Endothelial cell of umbilical vein (primary cell): ENCODE measurements around the gene NENF. TPM values are rescaled to one million over a fixed set of nuclear protein-coding genes. Genes with fewer than 3 reads are reported as not detected.

Experiments
- BruUV-seq: library from RNA; stranded (reverse); fragments of 400-500 nt; replicated peaks from 2 replicates; lab custom pipeline; 2021; lab: Mats Ljungman, UMichigan
- CTCF ChIA-PET: fragments of 300-600, 350-600 bp; sonication (Branson Sonifier 250); formaldehyde crosslinking; loops from one replicate; lab custom pipeline; 2021; ENCODE audit warnings: antibody characterized with exemption, inconsistent platforms; lab: Charles Lee
- POLR2A ChIA-PET: fragments of 300-600, 350-600 bp; sonication (Branson Sonifier 250); formaldehyde crosslinking; loops from one replicate; lab custom pipeline; 2021; ENCODE audit warnings: antibody characterized with exemption, inconsistent platforms; lab: Charles Lee
- DNase-seq: peaks from one replicate; pipeline ENCODE4 v3.0.0-alpha.2; 2011; ENCODE audit warnings: low read depth, low spot score
- FAIRE-seq: peaks from 2 replicates; lab custom pipeline; 2011; peaks lifted over from hg19 to GRCh38; lab: Jason Lieb, UNC
- H2AFZ ChIP-seq: 2 replicates; pipeline ENCODE4 v1.6.0; 2012; ENCODE audit warnings: low read depth, low read length, control low read depth, inconsistent platforms
- H3K27ac ChIP-seq: 2 replicates; pipeline ENCODE4 v1.5.1; 2011; ENCODE audit warnings: low read depth, mild to moderate bottlenecking, control low read depth, low read length, moderate library complexity; ENCODE audit not compliant: insufficient read depth
- H3K27me3 ChIP-seq, 2 experiments: 2 replicates each; pipeline versions ENCODE4 v1.6.0 to v1.6.1; 2011; ENCODE audit warnings: low read length in 2 of 2, mixed read lengths in 1 of 2; ENCODE audit not compliant: control insufficient read depth in 2 of 2, insufficient read depth in 2 of 2
- H3K36me3 ChIP-seq, 2 experiments: 2 replicates in 1 of 2; 3 replicates in 1 of 2; pipeline ENCODE4 v1.5.1; 2011; ENCODE audit warnings: low read length in 2 of 2, mild to moderate bottlenecking in 1 of 2, moderate library complexity in 1 of 2; ENCODE audit not compliant: control insufficient read depth in 2 of 2, insufficient read depth in 2 of 2; ENCODE audit errors: extremely low read depth in 1 of 2
- H3K4me1 ChIP-seq: 3 replicates; pipeline ENCODE4 v1.5.1; 2011; ENCODE audit warnings: mild to moderate bottlenecking, low read length; ENCODE audit not compliant: control insufficient read depth, insufficient read depth; ENCODE audit errors: extremely low read depth
- H3K4me2 ChIP-seq: 2 replicates; pipeline ENCODE4 v1.6.1; 2011; ENCODE audit warnings: low read length, control low read depth, mixed read lengths; ENCODE audit not compliant: insufficient read depth
- H3K4me3 ChIP-seq, 3 experiments: fragments of 200-600 bp in 1 of 3; sonication (generic), shearing (Covaris generic) in 1 of 3; replicated peaks in 1 of 3; 2 replicates each; pipeline ENCODE4 v1.5.1; 2011 to 2016; ENCODE audit warnings: control low read depth in 3 of 3, low read length in 3 of 3, mild to moderate bottlenecking in 2 of 3, inconsistent platforms in 1 of 3, low read depth in 1 of 3, moderate library complexity in 1 of 3; ENCODE audit not compliant: insufficient read depth in 1 of 3
- H3K79me2 ChIP-seq: 2 replicates; pipeline ENCODE4 v1.6.0; 2012; ENCODE audit warnings: low read length, inconsistent platforms; ENCODE audit not compliant: control insufficient read depth, insufficient read depth
- H3K9ac ChIP-seq: replicated peaks from 2 replicates; pipeline ENCODE3; 2011; ENCODE audit warnings: low read length, control low read depth; ENCODE audit not compliant: insufficient read depth; ENCODE audit errors: extremely low read depth
- H3K9me1 ChIP-seq: replicated peaks from 3 replicates; pipeline ENCODE4 v1.6.0; 2011; ENCODE audit warnings: mild to moderate bottlenecking, low read length; ENCODE audit not compliant: control insufficient read depth, insufficient read depth; ENCODE audit errors: extremely low read depth
- H3K9me3 ChIP-seq: replicated peaks from 2 replicates; pipeline ENCODE4 v1.5.1; 2012; ENCODE audit warnings: low read length, inconsistent platforms; ENCODE audit not compliant: control insufficient read depth, insufficient read depth
- H4K20me1 ChIP-seq: replicated peaks from 2 replicates; pipeline ENCODE3; 2011; ENCODE audit warnings: mild to moderate bottlenecking, low read length; ENCODE audit not compliant: control insufficient read depth, insufficient read depth; ENCODE audit errors: extremely low read depth
- MAX ChIP-seq: IDR thresholded peaks from 2 replicates; pipeline ENCODE4 v1.6.1; 2011; ENCODE audit not compliant: insufficient read depth, insufficient read length
- MYC ChIP-seq: IDR thresholded peaks from one replicate; pipeline ENCODE4 v1.6.1; 2011; ENCODE audit warnings: mild to moderate bottlenecking, low read depth, low read length
- POLR2A ChIP-seq: IDR thresholded peaks from 2 replicates; pipeline ENCODE4 v1.6.1; 2012; ENCODE audit warnings: low read depth, mild to moderate bottlenecking, control low read depth, low read length
- dilution Hi-C: fragments of 300-500 bp; cut with MboI; formaldehyde crosslinking; loops from one replicate; pipeline ENCODE4 v1.15.0; 2019; ENCODE audit warnings: low sequenced_read_pairs; ENCODE audit not compliant: extremely low pct_ligation_motif_present
- intact Hi-C: fragments of 100-400 bp; cut with micrococcal nuclease; formaldehyde crosslinking; loops from one replicate; pipeline ENCODE4 v1.10.0; 2022
- polyA plus RNA-seq, 4 experiments: library from polyadenylated mRNA; depleted of rRNA in 3 of 4; stranded (reverse) in 3 of 4; unstranded in 1 of 4; fragments of >200 nt; gene quantifications; 2 replicates each; pipeline versions ENCODE4 v1.2.1 to v1.2.3, GENCODE V29; 2011 to 2012; ENCODE audit warnings: missing spikeins in 1 of 4
- total RNA-seq: library from RNA; stranded (reverse); gene quantifications from 2 replicates; pipeline ENCODE4 v1.2.3, GENCODE V29; 2021
- TF ChIP-seq, protein P1 (sequence below), 2 donors: IDR thresholded peaks; 1 replicate in 1 of 2; 2 replicates in 1 of 2; pipeline ENCODE4 v1.5.1; 2011; ENCODE audit warnings: low read length in 2 of 2, mild to moderate bottlenecking in 2 of 2, moderate library complexity in 2 of 2, control low read depth in 1 of 2, inconsistent platforms in 1 of 2, low read depth in 1 of 2; ENCODE audit not compliant: insufficient read depth in 1 of 2; ENCODE audit errors: extremely low read depth in 1 of 2

Gene NENF
- total and polyA plus RNA-seq, 2 donors (not counting 3 experiments of a cell fraction or from before 2014, with no cell fraction given): 19.8 to 23.0 TPM

- Histone ChIP-seq H3K9ac (no peak overlapping the region), H3K27me3 (no peaks in the 10 kb centered on the region), H3K27ac (no peak overlapping the region), H3K79me2 (no peaks in the 10 kb centered on the region), H3K4me2 (no peak overlapping the region), H3K36me3 (no peaks in the 10 kb centered on the region), H4K20me1 (no peaks in the 10 kb centered on the region), H3K9me1 (no peaks in the 10 kb centered on the region), H3K9me3 (no peaks in the 10 kb centered on the region), H3K4me3 (no peak overlapping the region), H2AFZ (no peak overlapping the region), H3K4me1 (no peaks in the 10 kb centered on the region)
- dilution Hi-C loops: no loop called here
- FAIRE-seq (no peak), DNase-seq (no peak)
- TF ChIP-seq MYC (no peak), POLR2A (no peak), MAX (no peak)
- TF ChIP-seq, protein P1, sequence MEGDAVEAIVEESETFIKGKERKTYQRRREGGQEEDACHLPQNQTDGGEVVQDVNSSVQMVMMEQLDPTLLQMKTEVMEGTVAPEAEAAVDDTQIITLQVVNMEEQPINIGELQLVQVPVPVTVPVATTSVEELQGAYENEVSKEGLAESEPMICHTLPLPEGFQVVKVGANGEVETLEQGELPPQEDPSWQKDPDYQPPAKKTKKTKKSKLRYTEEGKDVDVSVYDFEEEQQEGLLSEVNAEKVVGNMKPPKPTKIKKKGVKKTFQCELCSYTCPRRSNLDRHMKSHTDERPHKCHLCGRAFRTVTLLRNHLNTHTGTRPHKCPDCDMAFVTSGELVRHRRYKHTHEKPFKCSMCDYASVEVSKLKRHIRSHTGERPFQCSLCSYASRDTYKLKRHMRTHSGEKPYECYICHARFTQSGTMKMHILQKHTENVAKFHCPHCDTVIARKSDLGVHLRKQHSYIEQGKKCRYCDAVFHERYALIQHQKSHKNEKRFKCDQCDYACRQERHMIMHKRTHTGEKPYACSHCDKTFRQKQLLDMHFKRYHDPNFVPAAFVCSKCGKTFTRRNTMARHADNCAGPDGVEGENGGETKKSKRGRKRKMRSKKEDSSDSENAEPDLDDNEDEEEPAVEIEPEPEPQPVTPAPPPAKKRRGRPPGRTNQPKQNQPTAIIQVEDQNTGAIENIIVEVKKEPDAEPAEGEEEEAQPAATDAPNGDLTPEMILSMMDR (IDR thresholded peaks at IDR 0.05; ENCODE audit: extremely low read depth in 1 of 2, insufficient read depth in 1 of 2, low read depth in 1 of 2, low read length in 2 of 2): no peak
- CTCF ChIA-PET: interaction anchor here (0.5 to 1.5 kb wide), 2 partner anchors 330 to 547 kb away, joined by 3 read pairs; no protein-coding TSS in a partner anchor
- intact Hi-C loops: no loop called here
- POLR2A ChIA-PET: no interaction called here
- BruUV-seq: no TSS peak
These were observed 17.7 kb downstream of the NENF start for GRCh38 chr1:212450331-212450881.
